ENCODE data around the gene UGT1A8.
"Not testable (repeated sequence)": the region's sequence is repeated elsewhere in the genome, so short reads cannot be mapped to it uniquely, and the experiment has no call there.

UGT1A8 gene

DNA sequence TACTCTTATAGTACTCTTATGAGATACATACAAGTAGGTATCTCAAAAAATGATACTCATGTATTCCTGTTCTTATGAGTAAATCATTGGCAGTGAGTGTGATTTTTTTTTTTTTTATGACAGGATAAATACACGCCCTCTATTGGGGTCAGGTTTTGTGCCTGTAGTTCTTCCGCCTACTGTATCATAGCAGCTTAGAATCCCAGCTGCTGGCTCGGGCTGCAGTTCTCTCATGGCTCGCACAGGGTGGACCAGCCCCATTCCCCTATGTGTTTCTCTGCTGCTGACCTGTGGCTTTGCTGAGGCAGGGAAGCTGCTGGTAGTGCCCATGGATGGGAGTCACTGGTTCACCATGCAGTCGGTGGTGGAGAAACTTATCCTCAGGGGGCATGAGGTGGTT is at the start of gene UGT1A8:
Gene UGT1A8 (plus strand): TSS at position 158 of the 400 bp plus-strand sequence. CDS start 75 bp downstream, at position 233.
- not testable (repeated sequence) for DNase-seq (ENCODE audit: low read depth); H3K4me3 ChIP-seq (ENCODE audit: low read depth, low read length)

GRCh38 chr2:233571001-233571400 is 46.4 kb upstream of the UGT1A8 start:
- TF ChIP-seq, protein P1, sequence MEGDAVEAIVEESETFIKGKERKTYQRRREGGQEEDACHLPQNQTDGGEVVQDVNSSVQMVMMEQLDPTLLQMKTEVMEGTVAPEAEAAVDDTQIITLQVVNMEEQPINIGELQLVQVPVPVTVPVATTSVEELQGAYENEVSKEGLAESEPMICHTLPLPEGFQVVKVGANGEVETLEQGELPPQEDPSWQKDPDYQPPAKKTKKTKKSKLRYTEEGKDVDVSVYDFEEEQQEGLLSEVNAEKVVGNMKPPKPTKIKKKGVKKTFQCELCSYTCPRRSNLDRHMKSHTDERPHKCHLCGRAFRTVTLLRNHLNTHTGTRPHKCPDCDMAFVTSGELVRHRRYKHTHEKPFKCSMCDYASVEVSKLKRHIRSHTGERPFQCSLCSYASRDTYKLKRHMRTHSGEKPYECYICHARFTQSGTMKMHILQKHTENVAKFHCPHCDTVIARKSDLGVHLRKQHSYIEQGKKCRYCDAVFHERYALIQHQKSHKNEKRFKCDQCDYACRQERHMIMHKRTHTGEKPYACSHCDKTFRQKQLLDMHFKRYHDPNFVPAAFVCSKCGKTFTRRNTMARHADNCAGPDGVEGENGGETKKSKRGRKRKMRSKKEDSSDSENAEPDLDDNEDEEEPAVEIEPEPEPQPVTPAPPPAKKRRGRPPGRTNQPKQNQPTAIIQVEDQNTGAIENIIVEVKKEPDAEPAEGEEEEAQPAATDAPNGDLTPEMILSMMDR (IDR thresholded peaks at IDR 0.05; ENCODE audit: low read depth, low read length): no peak
- TF ChIP-seq, protein P2, sequence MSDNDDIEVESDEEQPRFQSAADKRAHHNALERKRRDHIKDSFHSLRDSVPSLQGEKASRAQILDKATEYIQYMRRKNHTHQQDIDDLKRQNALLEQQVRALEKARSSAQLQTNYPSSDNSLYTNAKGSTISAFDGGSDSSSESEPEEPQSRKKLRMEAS (IDR thresholded peaks at IDR 0.05; ENCODE audit: low read depth, low read length): no peak
- TF ChIP-seq POLR2A (IDR thresholded peaks at IDR 0.05; ENCODE audit: extremely low read depth, insufficient read length) (no peak), MYC (IDR thresholded peaks at IDR 0.05; ENCODE audit: low read depth, low read length) (no peak)

DNA sequence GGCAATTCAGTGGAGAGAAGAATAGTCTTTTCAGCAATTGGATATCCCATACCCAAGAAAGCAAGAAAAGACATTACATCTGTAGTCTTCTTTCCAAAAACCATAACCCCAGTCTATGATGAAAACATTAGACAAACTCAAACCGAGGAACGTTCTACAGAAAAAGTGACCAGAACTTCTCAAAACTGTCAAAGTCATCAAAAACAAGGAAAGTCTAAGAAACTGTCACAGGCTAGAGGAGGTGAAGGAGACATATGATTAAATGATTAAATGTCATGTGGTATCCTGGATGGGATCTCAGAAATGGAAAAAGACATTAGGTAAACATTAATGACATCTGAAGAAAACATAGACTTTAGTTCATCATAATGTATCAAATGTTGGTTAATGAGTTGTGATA is 46.0 kb upstream of the UGT1A8 start:
- DNase-seq (ENCODE audit: low read depth): no peak
- H3K4me3 ChIP-seq (ENCODE audit: low read depth, low read length): no peak overlapping the region
- TF ChIP-seq MYC (IDR thresholded peaks at IDR 0.05; ENCODE audit: low read depth, low read length): no peak
- TF ChIP-seq, protein P1 (IDR thresholded peaks at IDR 0.05; ENCODE audit: low read depth, low read length): no peak
- TF ChIP-seq POLR2A (IDR thresholded peaks at IDR 0.05; ENCODE audit: extremely low read depth, insufficient read length): no peak
- TF ChIP-seq, protein P2 (IDR thresholded peaks at IDR 0.05; ENCODE audit: low read depth, low read length): no peak

More at GRCh38 chr2:233571001-233571400, 46.4 kb upstream of the UGT1A8 start:
- no peak for DNase-seq (ENCODE audit: low read depth)
- H3K4me3 ChIP-seq (ENCODE audit: low read depth, low read length): no peak overlapping the region

DNA sequence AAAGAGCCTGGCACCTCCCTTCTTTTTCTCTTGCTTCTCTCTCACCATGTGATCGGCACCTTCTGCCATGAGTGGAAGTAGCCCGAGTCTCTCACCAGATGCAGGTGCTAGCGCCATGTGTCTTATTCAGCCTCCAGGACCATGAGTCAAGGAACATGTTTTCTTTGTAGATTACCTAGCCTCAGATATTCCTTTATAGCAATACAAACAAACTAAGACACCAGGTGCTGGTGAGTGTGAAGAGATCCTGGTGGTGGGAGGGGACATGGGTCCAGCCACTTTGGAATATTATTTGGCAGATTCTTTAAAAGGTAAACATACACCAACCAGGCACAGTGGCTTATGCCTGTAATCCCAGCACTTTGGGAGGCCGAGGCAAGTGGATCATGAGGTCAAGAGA is 45.0 kb upstream of the UGT1A8 start:
- no peak overlapping the region for H3K4me3 ChIP-seq (ENCODE audit: low read depth, low read length)
- TF ChIP-seq MYC (IDR thresholded peaks at IDR 0.05; ENCODE audit: low read depth, low read length) (no peak), POLR2A (IDR thresholded peaks at IDR 0.05; ENCODE audit: extremely low read depth, insufficient read length) (no peak)
- TF ChIP-seq, protein P1 (IDR thresholded peaks at IDR 0.05; ENCODE audit: low read depth, low read length): no peak
- TF ChIP-seq, protein P2 (IDR thresholded peaks at IDR 0.05; ENCODE audit: low read depth, low read length): no peak
- no peak for DNase-seq (ENCODE audit: low read depth)

- not testable (repeated sequence) for DNase-seq (ENCODE audit: low read depth); H3K4me3 ChIP-seq (ENCODE audit: low read depth, low read length)
These were observed 40.1 kb upstream of the UGT1A8 start for GRCh38 chr2:233577341-233577740.

GRCh38 chr2:233583217-233583965 is 34.0 kb upstream of the UGT1A8 start:
- H3K4me3 ChIP-seq (ENCODE audit: low read depth, low read length); DNase-seq (ENCODE audit: low read depth): not testable (repeated sequence)

GRCh38 chr2:233584210-233584609 is 33.2 kb upstream of the UGT1A8 start:
- H3K4me3 ChIP-seq (ENCODE audit: low read depth, low read length): no peak overlapping the region
- TF ChIP-seq, protein P2 (IDR thresholded peaks at IDR 0.05; ENCODE audit: low read depth, low read length): no peak
- TF ChIP-seq, protein P1 (IDR thresholded peaks at IDR 0.05; ENCODE audit: low read depth, low read length): no peak
- TF ChIP-seq POLR2A (IDR thresholded peaks at IDR 0.05; ENCODE audit: extremely low read depth, insufficient read length) (no peak), MYC (IDR thresholded peaks at IDR 0.05; ENCODE audit: low read depth, low read length) (no peak)
- no peak for DNase-seq (ENCODE audit: low read depth)
